A549 (cell line): ENCODE results near the gene ABLIM3. TPM values are rescaled to one million over a fixed set of nuclear protein-coding genes. Genes with fewer than 3 reads are reported as not detected.

Experiments used
- ATAC-seq, 2 experiments: fragments of 200-7000 bp in 1 of 2; fragments of >200 bp in 1 of 2; cut with Nextera tagmentation in 1 of 2; cut with Tn5 transposase in 1 of 2; 3 replicates each; pipeline versions ENCODE4 v1.8.0 to v1.9.1; 2018 to 2020; ENCODE audit warnings: mild to moderate bottlenecking in 1 of 2, moderate library complexity in 1 of 2
- CTCF ChIA-PET: fragments of 300-600 bp; sonication (Branson Sonifier 250); formaldehyde crosslinking; extraction: SDS; loops from one replicate; lab custom pipeline; 2021; ENCODE audit warnings: antibody characterized with exemption, inconsistent platforms; lab: Yijun Ruan, JAX
- POLR2A ChIA-PET: fragments of 350-600 bp; formaldehyde crosslinking; extraction: SDS; loops from one replicate; lab custom pipeline; 2021; ENCODE audit warnings: antibody characterized with exemption, inconsistent platforms; lab: Yijun Ruan, JAX
- DNase-seq, 2 experiments: peaks; one replicate each; pipeline versions ENCODE4 v3.0.0 to v3.0.0-alpha.2; 2011 to 2016; ENCODE audit warnings: low read depth in 1 of 2, low spot score in 1 of 2
- FAIRE-seq: peaks from 2 replicates; lab custom pipeline; 2011; peaks lifted over from hg19 to GRCh38; lab: Jason Lieb, UNC
- H3K27ac ChIP-seq, 2 experiments: fragments of >200 bp; sonication (Bioruptor Twin); formaldehyde crosslinking; 3 replicates each; pipeline ENCODE4 v1.5.1; 2016 to 2017
- H3K4me1 ChIP-seq: fragments of >200 bp; sonication (Bioruptor Twin); formaldehyde crosslinking; 3 replicates; pipeline ENCODE4 v1.6.1; 2016
- H3K4me2 ChIP-seq: fragments of >200 bp; sonication (Bioruptor Twin); formaldehyde crosslinking; 3 replicates; pipeline ENCODE4 v1.6.1; 2016
- H3K4me3 ChIP-seq: fragments of >200 bp; sonication (Bioruptor Twin); formaldehyde crosslinking; 3 replicates; pipeline ENCODE4 v1.5.1; 2016
- H3K9me3 ChIP-seq: fragments of >200 bp; sonication (Bioruptor Twin); formaldehyde crosslinking; 3 replicates; pipeline ENCODE4 v1.6.1; 2016
- EHF ChIP-seq: fragments of 250-450 bp; sonication (Bioruptor Pico); IDR thresholded peaks from 2 replicates; pipeline ENCODE4 v1.5.0; 2020; ENCODE audit warnings: mild to moderate bottlenecking
- EHMT2 ChIP-seq: fragments of 200-600 bp; sonication (generic); IDR thresholded peaks from 2 replicates; pipeline ENCODE4 v1.6.1; 2016; ENCODE audit warnings: antibody characterized with exemption, low read depth, mild to moderate bottlenecking, moderate library complexity
- EP300 ChIP-seq, 2 experiments: fragments of >200 bp; sonication (Bioruptor Twin); formaldehyde crosslinking; IDR thresholded peaks; 2 replicates in 1 of 2; 3 replicates in 1 of 2; pipeline ENCODE4 v1.6.1; 2016 to 2017
- FOSB ChIP-seq: fragments of 250-450 bp; sonication (Bioruptor Pico); IDR thresholded peaks from 2 replicates; pipeline ENCODE4 v1.5.0; 2020; ENCODE audit warnings: mild to moderate bottlenecking, moderate library complexity
- FOSL2 ChIP-seq, 2 experiments: fragments of 450-650 bp in 1 of 2; fragments of >200 bp in 1 of 2; sonication (Bioruptor Twin) in 1 of 2; formaldehyde crosslinking; IDR thresholded peaks; 2 replicates each; pipeline versions ENCODE4 v1.5.0 to v1.6.1; 2016 to 2020; ENCODE audit warnings: mild to moderate bottlenecking in 1 of 2, moderate library complexity in 1 of 2
- GATA3 ChIP-seq: IDR thresholded peaks from 2 replicates; pipeline ENCODE4 v1.6.1; 2012; ENCODE audit warnings: borderline replicate concordance
- HEYL ChIP-seq: fragments of 250-450 bp; sonication (Bioruptor Pico); IDR thresholded peaks from 2 replicates; pipeline ENCODE4 v1.8.0; 2021; ENCODE audit warnings: mild to moderate bottlenecking, moderate library complexity
- JUNB ChIP-seq: fragments of >200 bp; sonication (Bioruptor Twin); formaldehyde crosslinking; IDR thresholded peaks from 2 replicates; pipeline ENCODE4 v1.6.1; 2016
- KDM1A ChIP-seq: fragments of 200-600 bp; sonication (generic); IDR thresholded peaks from 2 replicates; pipeline ENCODE4 v1.6.1; 2016; ENCODE audit warnings: low read depth, mild to moderate bottlenecking
- MAZ ChIP-seq: fragments of 150-350 bp; IDR thresholded peaks from 2 replicates; pipeline ENCODE4 v1.6.1; 2014; ENCODE audit warnings: antibody characterized with exemption, low read depth, low read length, borderline replicate concordance
- MYC ChIP-seq: IDR thresholded peaks from 2 replicates; pipeline ENCODE4 v1.6.1; 2012; ENCODE audit warnings: mild to moderate bottlenecking, inconsistent platforms, low read length, improper control_type of control experiment, borderline replicate concordance
- NFE2L2 ChIP-seq: fragments of 150-350 bp; conservative IDR thresholded peaks from 2 replicates; pipeline ENCODE4 v1.6.1; 2014; ENCODE audit warnings: low read length
- NR3C1 ChIP-seq: fragments of >200 bp; sonication (Bioruptor Twin); formaldehyde crosslinking; IDR thresholded peaks from 3 replicates; pipeline ENCODE4 v1.6.1; 2017
- PHF8 ChIP-seq: fragments of 200-600 bp; sonication (generic); IDR thresholded peaks from 2 replicates; pipeline ENCODE4 v1.6.1; 2016; ENCODE audit warnings: low read depth, mild to moderate bottlenecking, antibody characterized with exemption, moderate library complexity, borderline replicate concordance
- POLR2AphosphoS2 ChIP-seq: conservative IDR thresholded peaks from 2 replicates; pipeline ENCODE4 v1.6.1; 2012; ENCODE audit warnings: low read length, improper control_type of control experiment, inconsistent platforms
- RARB ChIP-seq: fragments of 250-450 bp; sonication (Bioruptor Pico); IDR thresholded peaks from 2 replicates; pipeline ENCODE4 v1.8.0; 2021; ENCODE audit warnings: mild to moderate bottlenecking, moderate library complexity
- RCOR1 ChIP-seq: fragments of 150-350 bp; IDR thresholded peaks from 2 replicates; pipeline ENCODE4 v1.6.1; 2014; ENCODE audit warnings: antibody characterized with exemption, low read length, low read depth
- RNF2 ChIP-seq: fragments of 200-600 bp; sonication (generic); IDR thresholded peaks from 2 replicates; pipeline ENCODE4 v1.6.1; 2016; ENCODE audit warnings: low read depth, mild to moderate bottlenecking, antibody characterized with exemption, moderate library complexity, borderline replicate concordance
- SMC3 ChIP-seq: fragments of >200 bp; sonication (Bioruptor Twin); formaldehyde crosslinking; IDR thresholded peaks from 3 replicates; pipeline ENCODE4 v1.6.1; 2018; ENCODE audit warnings: inconsistent platforms
- TFCP2L1 ChIP-seq: fragments of 250-450 bp; sonication (Bioruptor Pico); IDR thresholded peaks from 2 replicates; pipeline ENCODE4 v1.5.0; 2021; ENCODE audit warnings: mild to moderate bottlenecking
- TP53 ChIP-seq: fragments of 250-450 bp; sonication (Bioruptor Pico); IDR thresholded peaks from 2 replicates; pipeline ENCODE4 v1.5.0; 2021; ENCODE audit warnings: mild to moderate bottlenecking, moderate library complexity
- USF2 ChIP-seq: fragments of 450-650 bp; IDR thresholded peaks from 2 replicates; pipeline ENCODE4 v1.6.1; 2014; ENCODE audit warnings: antibody characterized with exemption
- ZFP36 ChIP-seq: fragments of 450-650 bp; IDR thresholded peaks from 2 replicates; pipeline ENCODE4 v1.6.1; 2014; ENCODE audit warnings: borderline replicate concordance; ENCODE audit not compliant: partially characterized antibody
- ZNF302 ChIP-seq: fragments of 250-450 bp; sonication (Bioruptor Pico); IDR thresholded peaks from 2 replicates; pipeline ENCODE4 v1.9.0; 2021; ENCODE audit warnings: inconsistent platforms, mild to moderate bottlenecking, moderate library complexity
- ZSCAN20 ChIP-seq: fragments of 250-450 bp; sonication (Bioruptor Pico); IDR thresholded peaks from 2 replicates; pipeline ENCODE4 v1.8.0; 2022; ENCODE audit warnings: mild to moderate bottlenecking, moderate library complexity
- WGBS: methylation state at CpG from one replicate; pipeline ENCODE4 v1.1.6; 2017; ENCODE audit errors: missing lambda C conversion rate; 5-methylcytosine and 5-hydroxymethylcytosine counted together
- polyA plus RNA-seq, 4 experiments: library from polyadenylated mRNA; depleted of rRNA in 3 of 4; stranded (reverse); fragments of >200 nt; fragmentation: RNase III in 1 of 4; extraction: RNeasy Plus Mini Kit Qiagen cat#74134 plus additional on column Dnase treatment in 1 of 4; gene quantifications; 2 replicates in 3 of 4; 3 replicates in 1 of 4; pipeline ENCODE4 v1.2.3, GENCODE V29; 2011 to 2017

Gene ABLIM3
- polyA plus RNA-seq, 2 of the 4 experiments (the other 2 are of a cell fraction): 2.7 to 3.0 TPM

- TF ChIP-seq FOSL2 (IDR thresholded peaks at IDR 0.05) (no peak), FOSL2 (CRISPR knock-in tag; IDR thresholded peaks at IDR 0.05) (no peak)
- TF ChIP-seq, all 56 proteins: peak for 0
These were observed 15.3 kb downstream of the ABLIM3 start (continued) for GRCh38 chr5:149156435-149157083.

GRCh38 chr5:149157330-149157729, 16.0 kb downstream of the ABLIM3 start:
- ChIA-PET POLR2A (no interaction called here), CTCF (interaction anchor here (2.5 to 8.6 kb wide), 2 partner anchors 16 kb away, joined by 14 to 59 read pairs; partner anchors contain the start of gene ABLIM3)
- no peak overlapping the region for H3K27ac ChIP-seq
- FAIRE-seq (no peak), ATAC-seq (no peak), DNase-seq (no peak)
- H3K4me3 ChIP-seq: no peak overlapping the region
- H3K4me1 ChIP-seq: peaks cover 18% of the 10 kb centered on the region
- no peaks in the 10 kb centered on the region for H3K9me3 ChIP-seq
- WGBS: 95% methylated on average over 1 of the region's 2 CpGs
- no peak overlapping the region for H3K4me2 ChIP-seq
- TF ChIP-seq JUNB: no peak
- no peak for TF ChIP-seq NFE2L2
- no peak for TF ChIP-seq GATA3
- TF ChIP-seq HEYL: no peak
- TF ChIP-seq KDM1A: no peak
- no peak for TF ChIP-seq ZNF302 (CRISPR knock-in tag)
- no peak for TF ChIP-seq EP300 (IDR thresholded peaks at IDR 0.05)
- no peak for TF ChIP-seq EHMT2

- Histone ChIP-seq H3K4me2 (no peak overlapping the region), H3K27ac (no peak overlapping the region), H3K4me3 (no peak overlapping the region), H3K4me1 (peaks cover 7% of the 10 kb centered on the region; the same call in 1 of the 3 replicates), H3K9me3 (no peaks in the 10 kb centered on the region)
- 60% methylated on average over 3 of the region's 3 CpGs for WGBS
- ChIA-PET CTCF (interaction anchor here (1.8 kb wide), 1 partner anchor 19 kb away, joined by 13 read pairs; the partner anchor contains the start of gene ABLIM3), POLR2A (no interaction called here)
- DNase-seq: no peak
- TF ChIP-seq NR3C1 (no peak), ZSCAN20 (no peak), JUNB (no peak), RCOR1 (no peak), PHF8 (no peak), FOSB (CRISPR knock-in tag) (no peak), USF2 (no peak), MAZ (no peak), RNF2 (no peak), TP53 (CRISPR knock-in tag) (no peak), ZNF302 (CRISPR knock-in tag) (no peak), TFCP2L1 (no peak), MYC (no peak), POLR2AphosphoS2 (no peak), SMC3 (no peak), ZFP36 (no peak), NFE2L2 (no peak), EHF (CRISPR knock-in tag) (no peak), RARB (CRISPR knock-in tag) (no peak)
- no peak for FAIRE-seq
- ATAC-seq: no peak
These were observed 19.0 kb downstream of the ABLIM3 start for GRCh38 chr5:149160291-149160787.
